GM18526 (cell line): ENCODE results near the gene ETV7.

Experiments used
- POLR2A ChIP-seq: IDR thresholded peaks from 3 replicates; pipeline ENCODE4 v1.6.1; 2011; ENCODE audit not compliant: insufficient read length; ENCODE audit errors: extremely low read depth

The ETV7 gene

DNA sequence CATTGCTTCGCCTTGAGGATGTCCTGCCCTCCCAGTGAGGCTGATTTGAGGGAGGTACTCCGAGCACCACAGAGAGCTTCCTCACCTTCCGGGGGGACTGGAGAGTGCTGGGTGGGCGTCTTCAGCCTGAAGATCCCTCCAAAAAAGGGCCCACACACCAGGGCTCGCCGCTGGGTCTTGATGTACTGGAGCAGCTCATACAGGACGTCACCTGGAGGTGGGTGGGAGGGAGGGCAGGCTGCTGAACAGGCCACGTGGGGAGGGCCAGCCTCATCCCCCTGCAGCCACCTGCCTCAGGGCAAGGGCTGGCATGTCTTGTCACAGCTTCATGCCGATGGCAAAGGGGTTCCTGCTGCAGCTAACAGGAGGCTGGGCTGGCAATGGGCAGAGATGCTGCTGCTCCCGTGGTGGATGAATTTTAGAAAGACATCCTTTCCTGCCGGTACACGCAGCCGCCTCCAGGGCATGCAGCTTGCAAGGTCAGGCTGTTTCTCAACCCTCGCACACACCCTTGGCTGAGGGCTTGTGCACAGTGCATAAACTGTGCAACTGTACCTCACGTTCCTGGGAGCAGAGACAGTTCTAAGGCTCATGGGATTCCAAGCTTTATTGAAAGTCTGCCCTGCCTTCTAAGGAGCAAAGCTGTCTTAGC, 14.0 kb downstream of the ETV7 start:
- no peak for TF ChIP-seq POLR2A

- no peak for TF ChIP-seq POLR2A
These were observed 15.4 kb downstream of the ETV7 start for GRCh38 chr6:36372088-36372487.

- TF ChIP-seq POLR2A, result no peak
These were observed 16.3 kb downstream of the ETV7 start for GRCh38 chr6:36371211-36371610.

DNA sequence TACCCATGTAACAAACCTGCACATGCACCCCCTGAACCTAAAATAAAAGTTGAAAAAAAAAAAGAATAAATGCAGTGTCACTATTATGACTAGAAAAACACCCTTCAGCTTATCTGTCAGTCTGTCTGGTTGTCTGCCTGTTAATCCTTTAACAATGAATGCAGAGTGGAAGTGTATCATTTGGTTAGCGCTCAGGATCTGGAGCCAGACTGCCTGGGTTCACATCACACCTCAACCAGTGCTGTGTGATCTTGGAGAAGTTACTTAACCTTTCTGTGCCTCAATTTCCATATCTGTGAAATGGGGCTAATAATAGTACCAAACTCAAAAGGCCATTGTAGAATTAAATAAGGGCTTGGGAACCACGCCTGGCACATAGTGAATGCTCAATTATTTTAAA, 16.8 kb downstream of the ETV7 start:
- no peak for TF ChIP-seq POLR2A

GRCh38 chr6:36368921-36369865, 18.3 kb downstream of the ETV7 start:
- TF ChIP-seq POLR2A, result no peak

DNA sequence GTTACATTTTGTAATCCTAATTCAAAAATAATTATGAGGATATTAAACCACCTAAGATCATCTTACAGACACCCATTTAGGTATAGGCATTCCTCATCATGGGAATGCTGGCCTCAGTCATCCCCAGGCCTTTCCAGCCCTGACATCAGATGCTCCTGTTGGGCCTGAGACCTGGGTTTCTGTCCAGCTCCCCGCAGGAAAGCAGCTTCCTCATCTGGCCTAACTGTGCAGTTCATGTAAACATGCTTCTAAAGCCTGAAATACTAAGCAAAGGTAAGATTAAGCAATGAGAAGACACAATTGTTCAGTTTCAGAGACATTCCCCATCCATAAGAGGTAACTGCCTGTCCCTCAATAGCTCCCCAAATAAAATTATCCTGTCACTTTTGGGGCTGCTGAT, 19.0 kb downstream of the ETV7 start:
- no peak for TF ChIP-seq POLR2A

- no peak for TF ChIP-seq POLR2A
These were observed 19.7 kb downstream of the ETV7 start for GRCh38 chr6:36367743-36368142.

DNA sequence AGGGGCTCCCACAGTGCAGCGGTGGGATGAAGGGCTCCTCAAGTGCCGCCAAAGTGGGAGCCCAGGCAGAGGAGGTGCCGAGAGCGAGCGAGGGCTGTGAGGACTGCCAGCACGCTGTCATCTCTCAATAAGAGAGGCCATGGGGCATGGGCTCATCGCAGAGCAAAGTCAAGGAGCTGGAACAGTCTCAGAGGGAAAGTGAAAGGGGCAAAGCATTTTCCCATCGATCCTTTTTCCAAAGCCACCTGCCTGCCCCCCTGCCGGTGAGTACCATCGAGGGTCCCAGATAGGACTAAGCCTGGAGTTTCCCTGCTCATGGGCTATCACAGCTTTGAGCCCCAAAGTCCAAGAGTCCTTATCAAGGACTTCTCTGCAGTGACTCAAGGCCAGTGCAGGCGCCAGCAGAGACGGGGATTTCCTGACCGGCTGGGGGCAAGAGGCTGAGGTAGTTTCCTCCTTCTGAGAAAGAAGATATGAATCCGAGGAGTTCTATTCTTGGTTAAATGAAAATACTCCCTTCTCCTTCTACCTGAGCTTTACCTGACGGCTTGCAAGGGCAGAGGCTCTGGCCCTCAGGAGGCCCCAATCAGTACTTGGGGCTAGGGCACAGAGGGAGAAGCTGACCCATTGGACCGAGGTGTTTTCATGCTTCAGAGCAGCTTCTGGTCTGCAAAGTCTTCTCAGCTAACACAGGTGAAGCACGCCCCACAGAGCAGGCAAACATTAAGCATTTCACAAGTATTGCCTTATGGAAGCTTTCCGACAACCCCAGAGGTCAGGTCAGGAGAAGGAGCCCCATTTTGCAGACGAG, 22.6 kb downstream of the ETV7 start:
- TF ChIP-seq POLR2A, result no peak

DNA sequence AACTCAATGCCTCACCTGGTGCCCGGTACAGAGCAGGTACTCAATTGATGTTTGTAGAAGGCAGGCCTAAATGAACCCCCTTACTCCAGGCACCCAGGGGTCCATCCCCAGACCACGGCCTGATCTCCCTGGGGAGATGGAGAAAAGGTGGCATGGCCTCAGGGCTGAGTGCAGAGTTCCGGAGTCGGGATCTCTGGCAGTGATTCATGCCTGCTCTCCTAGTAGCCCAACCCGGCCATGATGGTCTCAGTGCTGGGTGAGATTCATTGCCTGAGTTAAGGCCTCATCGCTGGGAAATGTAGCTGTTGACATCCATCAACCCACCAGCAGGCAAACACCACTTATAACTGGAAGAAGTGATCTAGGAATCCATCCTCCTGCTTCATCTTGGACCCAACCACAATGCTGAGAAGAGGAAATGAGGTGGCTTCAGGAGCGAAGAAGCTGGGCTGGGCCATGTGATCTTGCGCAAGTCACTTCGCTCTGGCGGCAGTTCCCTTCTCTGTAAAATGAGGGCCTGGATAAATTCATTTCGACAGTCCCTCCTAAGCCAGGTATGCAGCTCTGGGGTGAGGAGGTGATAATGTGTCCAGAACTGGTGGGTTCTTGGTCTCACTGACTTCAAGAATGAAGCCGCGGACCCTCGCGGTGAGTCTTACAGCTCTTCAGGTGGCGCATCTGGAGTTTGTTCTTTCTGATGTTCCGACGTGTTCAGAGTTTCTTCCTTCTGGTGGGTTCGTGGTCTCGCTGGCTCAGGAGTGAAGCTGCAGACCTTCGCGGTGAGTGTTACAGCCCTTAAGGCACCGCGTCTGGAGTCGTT, 24.7 kb downstream of the ETV7 start:
- TF ChIP-seq POLR2A, result no peak

GRCh38 chr6:36361071-36361470, 26.4 kb downstream of the ETV7 start:
- no peak for TF ChIP-seq POLR2A

- TF ChIP-seq POLR2A, result no peak
These were observed 27.0 kb downstream of the ETV7 start for GRCh38 chr6:36360241-36361054.

GRCh38 chr6:36358226-36358915, 29.1 kb downstream of the ETV7 start:
- TF ChIP-seq POLR2A, result no peak

DNA sequence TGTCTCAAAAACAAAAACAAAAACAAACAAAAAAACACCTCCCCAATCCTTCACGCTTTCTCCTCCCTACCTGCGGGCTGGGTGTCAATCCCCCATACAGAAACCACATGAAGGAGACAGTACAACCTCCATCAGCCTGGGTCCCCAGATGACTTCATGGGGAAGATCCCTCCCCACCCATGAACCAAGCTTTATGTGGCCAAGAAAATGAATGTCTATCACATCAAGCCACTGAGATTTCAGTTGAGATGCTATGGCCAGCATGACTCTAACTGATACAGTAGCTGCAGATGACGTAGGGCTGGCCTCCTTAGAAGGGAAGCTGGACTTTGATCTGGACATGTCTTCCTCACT, 29.6 kb downstream of the ETV7 start:
- no peak for TF ChIP-seq POLR2A
